HG02571 (cell line): ENCODE results near the gene DIP2C.
"Not testable (repeated sequence)": the region's sequence is repeated elsewhere in the genome, so short reads cannot be mapped to it uniquely, and the experiment has no call there.

Experiments
- ATAC-seq: cut with Tn5 transposase; IDR thresholded peaks from one replicate; pipeline ENCODE4 v1.9.1; 2021; ENCODE audit warnings: mild to moderate bottlenecking, moderate library complexity; ENCODE audit not compliant: unreplicated experiment

DIP2C gene

DNA sequence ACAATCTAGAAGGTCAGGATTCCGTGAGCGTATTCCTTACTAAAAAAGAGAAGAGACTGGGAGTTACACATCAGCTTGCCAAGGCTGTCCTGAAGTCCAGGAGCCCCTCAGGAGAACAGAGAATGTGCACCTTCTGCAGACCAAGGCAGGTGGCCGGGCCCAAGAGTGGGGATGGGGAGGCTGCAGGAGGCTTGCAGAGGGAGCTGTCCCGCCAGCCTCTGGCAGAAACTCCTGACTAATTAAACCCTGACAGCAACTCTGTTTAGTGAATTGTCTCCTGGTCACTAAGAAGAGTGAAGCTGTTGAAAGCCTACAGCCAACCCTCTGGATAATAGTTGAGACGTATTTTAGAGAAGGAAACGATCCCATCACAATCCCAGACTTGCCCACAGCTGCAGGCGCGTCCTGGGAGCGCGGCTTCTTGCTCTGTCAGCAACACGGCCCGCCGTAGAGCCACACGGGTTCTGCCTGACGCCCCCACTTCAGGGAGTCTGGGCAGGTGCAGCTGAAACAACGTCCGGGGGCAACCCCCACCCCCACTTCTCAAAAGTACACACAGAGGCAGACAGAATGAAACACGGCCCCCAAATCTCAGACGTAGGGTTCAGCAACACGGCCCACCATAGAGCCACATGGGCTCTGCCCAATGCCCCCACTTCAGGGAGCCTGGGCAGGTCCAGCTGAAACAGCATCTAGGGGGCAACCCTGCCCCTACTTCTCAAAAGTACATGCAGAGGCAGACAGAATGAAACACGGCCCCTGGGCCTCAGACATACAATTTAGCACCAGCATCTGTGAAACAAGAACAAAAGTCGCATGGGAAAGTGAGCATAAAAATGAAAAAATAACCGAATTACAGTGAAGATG, 45.2 kb downstream of the DIP2C start:
- no peak for ATAC-seq

DNA sequence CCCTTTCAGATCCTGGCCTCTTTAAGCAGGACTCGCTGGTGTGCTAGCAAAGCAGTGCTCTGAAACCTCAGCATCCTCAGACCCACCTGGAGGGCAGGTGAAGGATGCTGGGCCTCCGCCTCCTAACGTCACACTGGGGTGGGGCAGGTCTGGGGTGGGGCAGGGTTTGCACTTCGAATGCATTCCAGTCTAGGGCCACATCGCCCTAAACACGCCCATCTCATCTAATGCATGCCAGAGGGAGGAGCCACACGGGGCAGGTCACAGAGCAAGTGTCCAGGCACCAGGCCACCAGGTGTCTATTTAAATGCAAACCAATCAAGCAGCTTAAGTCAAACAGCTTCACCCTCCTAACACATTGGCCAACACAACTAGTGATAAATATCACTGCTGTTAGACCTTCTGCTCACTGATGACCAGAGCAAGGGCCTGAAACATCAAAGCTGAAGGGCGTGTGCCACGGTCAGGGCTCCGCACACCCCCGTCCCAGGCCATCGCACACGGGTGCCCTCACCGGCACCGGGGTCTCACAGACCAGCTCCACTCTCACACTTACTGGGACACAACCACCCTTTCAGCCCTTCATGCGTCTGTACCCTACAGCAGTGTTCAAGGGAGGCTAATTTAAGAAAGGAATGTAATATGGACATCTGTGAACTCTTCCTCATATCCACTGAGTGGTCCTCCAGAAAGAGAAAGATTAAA, 47.1 kb downstream of the DIP2C start:
- no peak for ATAC-seq

DNA sequence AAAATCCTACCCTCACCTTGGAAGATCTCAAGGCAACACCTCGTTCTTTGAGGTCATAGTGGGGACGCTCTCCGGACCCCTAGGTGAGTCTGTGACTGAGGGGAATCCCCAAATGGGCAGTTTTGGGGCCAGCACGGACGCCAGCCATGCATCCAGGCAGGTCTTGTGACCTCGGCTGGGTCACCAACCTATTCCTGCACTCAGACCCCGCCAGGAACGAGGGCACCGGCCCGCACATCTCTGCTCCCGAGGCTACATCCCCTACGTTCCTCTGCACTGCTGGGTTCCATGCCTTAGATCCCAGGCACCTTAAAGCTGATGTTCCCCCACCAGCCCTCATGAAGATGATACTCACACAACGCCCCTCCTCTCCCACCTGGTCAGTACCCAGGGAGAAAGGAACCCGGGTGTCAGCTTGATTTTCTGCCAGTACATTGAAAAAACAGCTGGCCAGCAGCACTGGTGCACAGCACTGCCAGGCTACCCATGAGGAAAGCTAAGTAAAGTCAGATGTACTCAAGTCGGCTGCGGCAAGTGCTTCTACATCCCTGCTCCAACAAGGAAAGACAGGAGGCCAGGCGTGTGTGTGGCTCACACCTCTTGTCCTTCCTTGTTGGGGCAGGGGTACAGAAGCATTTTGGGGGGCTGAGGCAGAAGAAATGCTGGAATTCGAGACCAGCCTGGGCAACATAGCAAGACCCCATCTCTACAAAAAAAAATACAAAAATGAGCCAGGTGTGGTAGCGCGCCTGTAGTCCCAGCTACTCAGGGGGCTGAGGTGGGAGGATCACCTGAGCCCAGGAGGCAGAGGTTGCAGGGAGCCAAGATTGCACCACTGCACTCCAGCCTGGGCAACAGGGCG, 48.1 kb downstream of the DIP2C start:
- ATAC-seq, result no peak

DNA sequence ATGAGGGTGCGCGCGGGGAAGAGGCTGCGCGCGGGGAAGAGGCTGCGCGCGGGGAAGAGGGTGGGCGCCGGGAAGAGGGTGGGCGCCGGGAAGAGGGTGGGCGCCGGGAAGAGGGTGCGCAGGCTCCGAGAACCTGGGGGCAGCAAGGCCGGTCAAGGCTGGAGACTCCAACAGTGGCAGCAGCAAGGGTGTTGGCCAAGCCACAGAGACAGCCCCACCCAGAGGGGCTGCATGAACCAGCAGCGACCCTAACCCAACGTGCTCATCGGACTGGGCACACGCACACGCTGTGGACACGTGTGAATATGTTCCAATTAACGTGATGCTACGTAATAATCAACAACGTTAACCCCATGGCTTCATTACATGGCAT, 48.8 kb downstream of the DIP2C start:
- ATAC-seq, result no peak

DNA sequence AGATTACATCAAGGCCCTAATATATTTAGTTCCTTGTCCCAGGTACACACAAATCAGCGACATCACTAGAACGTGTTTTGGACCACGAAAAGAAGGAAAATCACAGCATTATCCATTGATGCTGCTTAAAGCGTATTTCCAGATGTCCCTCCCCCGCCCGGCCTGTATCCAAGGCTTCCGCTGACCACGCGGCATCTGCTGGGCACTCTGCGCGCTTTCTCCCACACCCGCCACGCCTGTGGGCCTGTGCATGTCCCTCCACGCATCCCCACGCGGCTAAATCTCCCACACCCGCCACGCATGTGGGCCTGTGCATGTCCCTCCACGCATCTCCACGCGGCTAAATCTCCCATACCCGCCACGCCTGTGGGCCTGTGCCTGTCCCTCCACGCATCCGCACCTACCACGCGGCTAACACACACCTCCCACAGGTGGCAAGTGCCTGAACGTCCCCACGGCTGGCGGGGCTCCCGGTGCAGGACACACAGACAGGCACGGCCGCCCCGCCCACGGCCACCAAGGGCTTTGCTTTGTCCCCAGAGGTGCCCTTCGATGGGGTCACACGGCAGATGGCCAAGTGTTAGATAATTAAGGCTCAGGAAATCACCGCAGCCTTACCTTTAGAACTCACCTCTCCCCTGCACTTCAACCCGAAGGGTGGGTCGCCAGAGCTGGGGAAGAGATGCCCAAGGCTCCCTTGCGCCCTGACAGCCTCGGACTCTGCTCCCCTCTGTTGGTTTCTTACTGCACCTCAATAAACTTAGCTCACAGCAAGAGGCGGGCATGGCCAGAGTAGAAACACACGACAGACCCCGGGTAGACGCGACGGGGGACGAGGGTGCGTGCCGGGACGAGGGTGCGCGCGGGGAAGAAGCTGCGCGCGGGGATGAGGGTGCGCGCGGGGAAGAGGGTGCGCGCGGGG, 49.5 kb downstream of the DIP2C start:
- ATAC-seq, result no peak

DNA sequence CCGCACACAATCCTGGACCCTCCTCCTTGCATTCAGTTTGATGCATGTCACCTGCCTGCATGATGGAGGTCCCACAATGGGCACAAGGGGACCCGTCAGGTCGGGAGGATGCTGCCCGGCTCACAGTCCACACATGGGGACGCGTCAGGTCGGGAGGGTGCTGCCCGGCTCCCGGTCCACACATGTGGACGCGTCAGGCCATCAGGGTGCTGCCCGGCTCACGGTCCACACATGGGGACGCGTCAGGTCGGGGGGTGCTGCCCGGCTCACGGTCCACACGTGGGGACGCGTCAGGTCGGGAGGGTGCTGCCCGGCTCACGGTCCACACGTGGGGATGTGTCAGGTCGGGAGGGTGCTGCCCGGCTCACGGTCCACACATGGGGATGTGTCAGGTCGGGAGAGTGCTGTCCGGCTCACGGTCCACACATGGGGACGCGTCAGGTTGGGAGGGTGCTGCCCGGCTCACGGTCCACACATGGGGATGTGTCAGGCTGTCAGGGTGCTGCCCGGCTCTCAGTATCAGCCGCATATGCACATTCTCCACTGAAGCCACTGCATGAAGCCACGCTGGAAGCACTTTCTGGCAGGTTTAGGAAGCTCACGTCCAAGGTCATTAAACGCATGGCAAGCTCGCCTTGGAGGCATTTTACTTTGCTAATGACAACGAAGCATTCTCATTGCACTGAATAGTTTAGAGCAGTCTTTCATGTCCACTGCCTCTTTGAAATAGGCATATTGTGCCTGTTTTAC, 50.3 kb downstream of the DIP2C start:
- ATAC-seq, result no peak

DNA sequence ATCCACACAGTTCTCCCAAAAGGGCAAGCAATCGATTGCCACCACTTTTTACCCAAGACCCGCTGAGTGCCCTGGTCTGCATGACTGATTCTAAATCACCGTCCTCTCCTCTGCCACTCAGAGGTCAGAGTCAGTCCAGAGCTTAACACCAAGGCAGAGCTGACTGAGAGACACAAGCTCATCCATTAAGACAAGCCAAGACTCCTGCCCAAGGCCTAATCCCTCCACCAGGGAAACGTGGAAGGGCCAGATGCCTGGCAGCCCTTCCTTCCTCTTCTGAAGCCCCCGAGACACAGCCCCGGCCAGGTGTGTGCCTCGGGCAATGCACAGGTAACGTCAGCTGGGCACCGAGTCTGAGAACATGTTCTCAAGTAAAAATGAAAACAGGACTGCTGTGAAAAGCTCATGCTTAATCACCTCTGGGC, 51.7 kb downstream of the DIP2C start:
- no peak for ATAC-seq

DNA sequence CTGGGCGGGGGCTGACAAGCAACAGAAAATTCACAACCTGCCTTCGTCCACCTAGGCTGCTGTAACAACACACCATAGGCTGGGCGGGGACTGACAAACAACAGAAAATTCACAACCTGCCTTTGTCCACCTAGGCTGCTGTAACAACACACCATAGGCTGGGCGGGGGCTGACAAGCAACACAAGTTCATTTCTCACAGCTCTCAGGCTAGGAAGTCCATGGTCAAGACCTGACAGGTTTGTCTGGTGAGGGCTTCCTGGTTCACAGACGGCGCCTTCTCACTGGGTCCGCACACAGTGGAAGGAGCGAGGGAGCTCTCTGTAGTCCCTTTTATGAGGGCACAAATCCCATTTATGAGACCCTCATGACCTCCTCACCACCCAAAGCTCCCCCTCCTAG, 52.2 kb downstream of the DIP2C start:
- no peak for ATAC-seq

DNA sequence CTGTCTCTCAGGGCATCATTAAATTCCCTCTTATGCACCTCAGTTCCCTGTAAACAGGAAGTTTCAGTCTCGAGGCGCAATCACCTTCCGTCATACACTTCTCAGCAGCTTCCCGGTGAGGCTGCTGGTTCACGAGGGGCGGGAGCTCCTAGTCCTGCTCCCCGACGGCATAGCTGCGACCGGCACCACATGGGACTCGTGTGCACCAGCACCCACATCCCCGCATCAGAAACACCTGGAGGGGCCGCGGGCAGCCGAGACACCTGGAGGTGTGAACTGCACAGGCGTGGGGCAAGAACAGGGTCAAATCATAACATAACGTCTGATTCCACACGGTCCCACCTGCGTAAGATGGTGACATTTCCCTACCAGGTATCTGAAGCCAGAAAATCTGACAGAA, 52.7 kb downstream of the DIP2C start:
- ATAC-seq, result no peak

DNA sequence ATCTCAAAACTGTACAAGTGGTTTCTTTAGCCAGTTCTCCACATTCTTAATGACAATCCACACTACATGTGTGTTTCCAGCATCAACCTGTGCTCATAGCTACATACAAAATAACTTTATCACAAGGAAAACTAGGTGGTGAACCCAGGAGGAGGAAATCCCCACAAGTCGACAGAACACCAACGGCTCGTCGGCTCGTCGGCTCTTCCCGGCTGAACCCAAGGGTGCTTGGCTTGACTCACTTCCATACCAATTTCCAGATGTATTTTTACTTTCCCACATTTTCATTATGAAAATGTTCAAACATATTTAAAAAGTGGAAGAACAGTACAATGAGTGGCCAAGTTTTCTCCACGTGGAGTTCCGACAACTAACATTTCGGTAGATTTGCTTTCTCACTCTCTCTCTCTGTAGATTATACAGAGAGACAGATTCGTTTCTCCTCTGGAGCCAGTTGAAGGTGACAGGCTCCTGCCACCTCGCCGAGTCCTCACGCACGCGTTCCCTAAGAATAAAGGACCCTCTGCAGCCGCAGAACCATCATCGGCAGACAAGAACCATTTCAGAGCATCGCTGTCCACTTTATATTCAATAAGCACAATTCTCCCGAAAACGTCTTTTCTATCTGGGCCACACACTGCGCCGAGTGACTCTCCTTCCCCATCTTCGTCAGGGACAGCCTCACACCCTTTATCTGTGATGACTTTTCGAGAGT, 53.3 kb downstream of the DIP2C start:
- no peak for ATAC-seq

DNA sequence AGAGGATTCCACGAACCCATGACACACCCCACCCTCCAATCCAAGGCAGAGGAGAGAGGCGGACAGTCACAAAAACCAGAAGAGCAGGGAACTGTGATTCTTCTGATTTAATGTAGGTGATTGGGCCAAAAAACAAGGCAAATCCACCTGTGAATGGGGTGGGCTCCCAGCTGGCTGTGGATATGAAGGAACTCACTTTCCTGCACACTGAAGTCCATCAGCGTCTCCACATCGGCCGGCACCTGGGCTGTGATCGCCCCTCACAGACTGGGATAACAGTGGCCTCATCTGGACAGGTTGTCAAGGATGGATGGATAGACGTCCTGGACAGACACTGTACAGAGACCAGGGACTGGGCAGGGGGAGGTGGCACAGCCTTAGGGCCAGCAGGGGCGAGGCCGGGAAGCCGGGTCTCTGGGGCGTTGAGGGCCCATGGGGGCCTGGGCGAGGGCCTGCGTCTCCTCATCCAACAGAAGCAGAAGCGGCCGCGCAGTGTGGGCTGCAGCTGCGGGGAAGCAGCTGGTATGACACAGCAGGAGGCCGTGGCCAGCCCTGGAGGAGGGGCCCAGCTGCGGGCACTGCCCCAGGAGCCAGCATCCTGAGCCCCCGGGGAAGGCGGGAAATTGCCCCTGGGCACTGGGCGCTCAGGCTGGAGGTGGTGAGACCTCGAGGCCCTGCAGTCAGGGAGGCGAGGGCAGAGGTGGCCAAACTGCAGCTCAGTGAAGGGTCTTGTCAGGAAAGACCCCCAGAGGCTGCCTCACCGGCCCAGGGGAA, 54.2 kb downstream of the DIP2C start:
- no peak for ATAC-seq

DNA sequence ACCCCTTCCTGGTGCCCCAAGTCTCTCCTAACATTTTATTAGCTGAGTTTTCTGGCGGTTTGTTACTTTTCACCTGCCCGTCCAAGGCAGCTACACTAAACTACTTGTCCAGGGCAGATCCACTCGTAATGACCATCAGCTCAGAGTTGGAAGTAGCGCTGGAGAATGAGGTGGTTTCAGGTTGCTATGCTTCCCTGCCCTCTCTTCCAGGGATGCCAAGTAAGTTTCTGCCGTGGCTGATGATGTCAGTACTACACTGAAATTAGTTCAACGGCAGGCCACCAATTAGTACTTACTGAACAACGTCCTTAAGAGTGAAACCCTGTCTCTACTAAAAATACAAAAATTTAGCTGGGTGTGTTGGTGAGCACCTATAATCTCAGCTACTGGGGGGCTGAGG, 55.2 kb downstream of the DIP2C start:
- no peak for ATAC-seq

DNA sequence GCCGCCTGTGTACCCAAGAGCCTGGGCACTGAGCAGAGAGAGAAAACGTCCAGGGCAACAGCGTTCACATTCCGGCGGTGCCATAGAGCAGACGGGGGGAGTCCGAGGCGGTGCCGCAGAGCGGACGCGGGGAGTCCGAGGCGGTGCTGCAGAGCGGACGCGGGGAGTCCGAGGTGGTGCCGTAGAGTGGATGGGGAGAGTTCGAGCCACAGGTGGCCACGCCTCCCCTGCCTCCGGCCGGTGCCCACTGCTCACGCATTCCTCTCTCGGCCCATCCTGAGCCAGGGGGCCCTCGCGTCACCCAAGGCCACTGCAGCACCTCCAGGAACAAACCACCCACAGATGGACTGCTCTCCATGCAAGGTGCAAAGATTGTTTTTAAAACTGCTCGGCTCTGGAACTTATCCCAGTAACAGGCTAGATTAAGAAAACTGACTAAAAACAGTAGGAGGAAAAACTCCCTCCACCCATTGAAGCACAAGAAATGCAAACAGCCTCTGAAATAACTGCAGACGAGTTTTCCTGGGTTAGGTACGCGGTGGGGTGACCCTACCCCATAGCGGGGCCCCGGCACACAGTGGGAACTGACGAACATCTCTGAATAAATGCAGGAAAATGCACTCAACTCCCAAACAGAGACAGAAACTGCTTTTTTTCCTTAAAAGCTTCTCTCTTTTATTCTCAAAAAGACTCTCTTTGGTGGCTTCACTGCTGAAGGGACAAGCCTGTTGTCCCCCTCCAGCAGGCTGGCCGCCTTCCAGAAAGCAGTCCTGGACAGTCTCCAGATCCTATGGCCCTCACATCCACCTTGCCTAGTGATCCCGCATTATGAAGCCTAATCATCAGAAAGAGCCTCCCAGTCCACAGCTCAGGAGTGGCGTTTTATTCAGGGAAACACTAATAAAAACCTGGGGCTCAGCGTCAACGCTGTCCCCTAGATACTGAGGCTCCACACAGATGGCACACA, 55.9 kb downstream of the DIP2C start:
- no peak for ATAC-seq

DNA sequence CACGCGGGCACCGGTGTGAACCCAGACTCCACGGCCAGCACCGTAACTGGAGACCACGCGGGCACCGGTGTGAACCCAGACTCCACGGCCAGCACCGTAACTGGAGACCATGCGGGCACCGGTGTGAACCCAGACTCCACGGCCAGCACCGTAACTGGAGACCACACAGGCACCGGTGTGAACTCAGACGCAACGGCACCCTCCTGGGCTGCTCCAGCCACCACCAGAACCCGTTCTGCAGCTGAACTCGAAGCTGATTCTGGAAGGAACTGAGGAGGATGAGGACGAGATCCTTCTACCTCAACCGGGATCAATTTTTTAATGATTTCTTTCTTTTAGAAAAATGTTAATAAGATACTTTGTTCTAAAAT, 56.7 kb downstream of the DIP2C start:
- ATAC-seq, result not testable (repeated sequence)

DNA sequence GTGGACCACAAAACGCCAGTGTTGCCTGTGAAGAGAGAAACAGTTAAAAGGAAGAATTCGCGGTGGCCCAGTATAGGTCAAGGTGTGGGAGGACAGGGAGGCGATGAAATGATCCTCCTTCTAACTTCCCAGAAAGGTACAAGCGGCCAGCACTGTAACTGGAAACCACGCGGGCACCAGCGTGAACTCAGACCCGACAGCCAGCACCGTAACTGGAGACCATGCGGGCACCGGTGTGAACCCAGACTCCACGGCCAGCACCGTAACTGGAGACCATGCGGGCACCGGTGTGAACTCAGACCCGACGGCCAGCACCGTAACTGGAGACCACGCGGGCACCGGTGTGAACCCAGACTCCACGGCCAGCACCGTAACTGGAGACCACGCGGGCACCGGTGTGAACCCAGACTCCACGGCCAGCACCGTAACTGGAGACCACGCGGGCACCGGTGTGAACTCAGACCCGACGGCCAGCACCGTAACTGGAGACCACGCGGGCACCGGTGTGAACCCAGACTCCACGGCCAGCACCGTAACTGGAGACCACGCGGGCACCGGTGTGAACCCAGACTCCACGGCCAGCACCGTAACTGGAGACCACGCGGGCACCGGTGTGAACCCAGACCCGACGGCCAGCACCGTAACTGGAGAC, 57.2 kb downstream of the DIP2C start:
- not testable (repeated sequence) for ATAC-seq

DNA sequence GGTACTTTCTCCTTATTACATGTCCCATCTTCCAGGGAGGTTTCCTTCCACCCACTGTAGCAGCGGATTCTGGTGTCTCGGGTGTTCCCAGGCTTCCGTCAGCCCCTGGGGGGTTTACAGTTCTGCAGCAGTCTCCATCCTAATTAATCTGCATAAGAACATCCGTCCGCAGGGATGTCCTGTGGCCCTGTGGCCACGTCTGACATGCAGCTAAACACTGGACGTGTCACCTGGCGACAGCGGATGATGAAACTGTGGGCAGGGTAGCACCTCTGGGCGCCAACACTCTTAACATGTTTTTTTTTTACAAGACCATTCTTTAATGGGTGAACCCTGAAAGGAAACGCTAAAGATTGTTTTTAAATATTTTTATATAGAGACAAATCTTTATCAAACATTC, 58.2 kb downstream of the DIP2C start:
- no peak for ATAC-seq
